HepG2 (cell line): Measurements from ENCODE around the gene C2orf81. TPM values are rescaled to one million over a fixed set of nuclear protein-coding genes. Genes with fewer than 3 reads are reported as not detected.

Experiments used
- ATRX ChIP-seq: sonication (generic); formaldehyde crosslinking; IDR thresholded peaks from 2 replicates; pipeline ENCODE4 v1.4.0; 2020; ENCODE audit warnings: missing genetic modification reagents, borderline replicate concordance
- BHLHE40 ChIP-seq: IDR thresholded peaks from 2 replicates; pipeline ENCODE4 v1.6.1; 2011; ENCODE audit warnings: low read length, improper control_type of control experiment
- CAMTA2 ChIP-seq: sonication (generic); formaldehyde crosslinking; IDR thresholded peaks from 2 replicates; pipeline ENCODE4 v1.4.0; 2020; ENCODE audit warnings: mild to moderate bottlenecking, missing genetic modification reagents, borderline replicate concordance
- ELF3 ChIP-seq: IDR thresholded peaks from 2 replicates; pipeline ENCODE4 v1.6.1; 2016; ENCODE audit warnings: missing genetic modification reagents, missing compliant biosample characterization
- ESRRA ChIP-seq: sonication (generic); formaldehyde crosslinking; IDR thresholded peaks from 2 replicates; pipeline ENCODE4 v1.5.1; 2020; ENCODE audit warnings: mild to moderate bottlenecking, low read depth, missing genetic modification reagents
- FOXA1 ChIP-seq, 2 experiments: fragments of 450-650 bp in 1 of 2; sonication (generic) in 1 of 2; formaldehyde crosslinking in 1 of 2; IDR thresholded peaks; 2 replicates each; pipeline versions ENCODE4 v1.4.0 to v1.6.1; 2016 to 2020; ENCODE audit warnings: missing genetic modification reagents in 1 of 2
- KDM4B ChIP-seq: sonication (generic); formaldehyde crosslinking; IDR thresholded peaks from 2 replicates; pipeline ENCODE4 v1.4.0; 2020; ENCODE audit warnings: missing genetic modification reagents
- MXI1 ChIP-seq: IDR thresholded peaks from 3 replicates; pipeline ENCODE4 v1.6.1; 2012; ENCODE audit warnings: low read depth, low read length, inconsistent platforms, borderline replicate concordance
- NFKB2 ChIP-seq: sonication (generic); formaldehyde crosslinking; IDR thresholded peaks from 2 replicates; pipeline ENCODE4 v1.4.0; 2020; ENCODE audit warnings: missing genetic modification reagents, borderline replicate concordance
- RNF2 ChIP-seq: fragments of 450-650 bp; conservative IDR thresholded peaks from 2 replicates; pipeline ENCODE4 v1.6.1; 2016; ENCODE audit warnings: low read depth
- SALL1 ChIP-seq: sonication (generic); formaldehyde crosslinking; IDR thresholded peaks from 2 replicates; pipeline ENCODE4 v1.8.0; 2022; ENCODE audit warnings: mild to moderate bottlenecking, missing genetic modification reagents
- SMARCC2 ChIP-seq: fragments of 450-650 bp; IDR thresholded peaks from 2 replicates; pipeline ENCODE4 v1.6.1; 2017; ENCODE audit warnings: antibody characterized with exemption, mild to moderate bottlenecking
- TCF12 ChIP-seq, 2 experiments: fragments of 450-650 bp in 1 of 2; sonication (generic) in 1 of 2; formaldehyde crosslinking in 1 of 2; IDR thresholded peaks; 2 replicates each; pipeline versions ENCODE4 v1.6.1 to v1.8.0; 2017 to 2022; ENCODE audit warnings: antibody characterized with exemption in 1 of 2, mild to moderate bottlenecking in 1 of 2, missing genetic modification reagents in 1 of 2, moderate library complexity in 1 of 2
- TEAD3 ChIP-seq: optimal IDR thresholded peaks from 2 replicates; pipeline ENCODE3; 2016; ENCODE audit warnings: borderline replicate concordance
- ZNF749 ChIP-seq: sonication (generic); formaldehyde crosslinking; IDR thresholded peaks from 2 replicates; pipeline ENCODE4 v1.8.0; 2022; ENCODE audit warnings: mild to moderate bottlenecking, missing genetic modification reagents, moderate library complexity, borderline replicate concordance
- ZNF850 ChIP-seq: sonication (generic); formaldehyde crosslinking; conservative IDR thresholded peaks from 2 replicates; pipeline ENCODE4 v1.9.0; 2021; ENCODE audit warnings: mild to moderate bottlenecking, missing genetic modification reagents
- polyA plus RNA-seq, 8 experiments: library from polyadenylated mRNA; depleted of rRNA in 3 of 8; stranded (reverse) in 7 of 8; unstranded in 1 of 8; fragments of >200 nt; fragmentation: Illumina TruSeq in 4 of 8; extraction: Trizol in 4 of 8; gene quantifications; 2 replicates each; pipeline versions ENCODE4 v1.2.1 to v1.2.3, GENCODE V29; 2011 to 2016; ENCODE audit warnings: low read depth in 4 of 8, missing spikeins in 1 of 8, mixed read lengths in 1 of 8; ENCODE audit not compliant: insufficient read depth in 1 of 8
- total RNA-seq, 5 experiments: library from RNA; depleted of rRNA; stranded (reverse); fragments of >200 nt; fragmentation: Illumina TruSeq; extraction: Trizol; gene quantifications; 2 replicates each; pipeline ENCODE4 v1.2.3, GENCODE V29; 2016; ENCODE audit warnings: low read depth in 1 of 5
- TF ChIP-seq, protein P1 (sequence below): sonication (generic); formaldehyde crosslinking; IDR thresholded peaks from 2 replicates; pipeline ENCODE4 v1.4.0; 2020; ENCODE audit warnings: mild to moderate bottlenecking, missing genetic modification reagents
- TF ChIP-seq, protein P2 (sequence below): sonication (generic); formaldehyde crosslinking; IDR thresholded peaks from 2 replicates; pipeline ENCODE4 v1.5.0; 2020; ENCODE audit warnings: mild to moderate bottlenecking, missing genetic modification reagents
- TF ChIP-seq, protein P3 (sequence below): sonication (generic); formaldehyde crosslinking; IDR thresholded peaks from 2 replicates; pipeline ENCODE4 v1.4.0; 2020; ENCODE audit warnings: mild to moderate bottlenecking, missing genetic modification reagents

C2orf81 gene
- total and polyA plus RNA-seq, 2 of the 13 experiments (the other 11 are each of a cell fraction or from before 2014, with no cell fraction given) = 0.15 to 0.17 TPM

DNA sequence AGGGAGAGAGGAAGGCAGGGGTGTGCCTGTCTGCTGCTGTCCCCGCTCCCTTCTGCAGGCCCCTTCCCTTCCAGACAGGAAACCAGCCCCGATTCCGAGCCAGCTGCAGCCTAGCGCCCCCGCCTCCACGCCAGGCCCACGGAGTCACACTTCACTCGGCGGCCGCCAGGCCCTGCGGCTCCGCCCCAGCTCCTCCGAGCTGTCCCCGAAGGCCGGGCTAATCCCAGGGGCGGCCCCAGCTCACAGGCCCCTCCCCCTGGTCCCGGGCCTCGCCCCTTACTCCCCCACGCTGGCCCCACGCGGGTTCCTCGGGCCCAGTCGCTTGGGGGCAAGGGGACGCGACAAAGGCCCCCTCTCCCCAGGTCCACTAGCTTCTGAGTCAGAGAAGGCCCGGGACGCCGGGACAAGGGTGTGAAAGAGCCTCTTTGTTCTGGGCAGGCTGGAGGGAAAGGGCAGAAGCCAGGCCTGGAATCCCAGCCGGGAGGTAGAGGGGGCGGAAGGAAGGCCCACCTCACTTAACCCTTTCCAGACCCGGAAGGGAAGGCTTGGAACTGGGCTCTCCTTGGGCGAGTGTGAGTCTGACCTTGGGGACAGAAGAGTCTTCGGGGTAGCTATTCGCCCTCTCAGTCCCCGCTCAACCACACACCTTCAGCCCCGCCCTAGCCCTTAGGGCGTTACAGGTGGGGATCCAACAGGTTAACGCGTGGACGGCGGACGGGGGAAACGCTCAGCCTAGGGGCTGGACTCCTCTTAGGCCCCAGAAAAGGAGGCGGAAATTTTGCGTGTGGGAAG is 19.2 kb upstream of the C2orf81 start (continued):
- TF ChIP-seq, protein P1, sequence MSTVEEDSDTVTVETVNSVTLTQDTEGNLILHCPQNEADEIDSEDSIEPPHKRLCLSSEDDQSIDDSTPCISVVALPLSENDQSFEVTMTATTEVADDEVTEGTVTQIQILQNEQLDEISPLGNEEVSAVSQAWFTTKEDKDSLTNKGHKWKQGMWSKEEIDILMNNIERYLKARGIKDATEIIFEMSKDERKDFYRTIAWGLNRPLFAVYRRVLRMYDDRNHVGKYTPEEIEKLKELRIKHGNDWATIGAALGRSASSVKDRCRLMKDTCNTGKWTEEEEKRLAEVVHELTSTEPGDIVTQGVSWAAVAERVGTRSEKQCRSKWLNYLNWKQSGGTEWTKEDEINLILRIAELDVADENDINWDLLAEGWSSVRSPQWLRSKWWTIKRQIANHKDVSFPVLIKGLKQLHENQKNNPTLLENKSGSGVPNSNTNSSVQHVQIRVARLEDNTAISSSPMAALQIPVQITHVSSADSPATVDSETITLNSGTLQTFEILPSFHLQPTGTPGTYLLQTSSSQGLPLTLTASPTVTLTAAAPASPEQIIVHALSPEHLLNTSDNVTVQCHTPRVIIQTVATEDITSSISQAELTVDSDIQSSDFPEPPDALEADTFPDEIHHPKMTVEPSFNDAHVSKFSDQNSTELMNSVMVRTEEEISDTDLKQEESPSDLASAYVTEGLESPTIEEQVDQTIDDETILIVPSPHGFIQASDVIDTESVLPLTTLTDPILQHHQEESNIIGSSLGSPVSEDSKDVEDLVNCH (CRISPR knock-in tag) = no peak
- TF ChIP-seq NFKB2 (peak; percentile 97), SALL1 (peak; percentile 97), KDM4B (no peak; the same call in 1 of the 2 replicates), TCF12 (IDR thresholded peaks at IDR 0.05) (no peak), TCF12 (CRISPR knock-in tag; IDR thresholded peaks at IDR 0.05) (peak; percentile 83), TEAD3 (CRISPR knock-in tag) (peak; percentile 51), CAMTA2 (CRISPR knock-in tag) (peak; percentile 88; the same call in 1 of the 2 replicates), ATRX (CRISPR knock-in tag) (no peak), BHLHE40 (no peak), SMARCC2 (no peak), ESRRA (CRISPR knock-in tag) (peak; percentile 96), ZNF749 (CRISPR knock-in tag) (peak; percentile 91), ZNF850 (CRISPR knock-in tag) (no peak), FOXA1 (IDR thresholded peaks at IDR 0.05) (no peak), FOXA1 (CRISPR knock-in tag; IDR thresholded peaks at IDR 0.05) (peak; percentile 24), MXI1 (peak; percentile 73; the same call in 2 of the 3 replicates), RNF2 (peak; percentile 31; the same call in 1 of the 2 replicates), ELF3 (CRISPR knock-in tag) (peak; percentile 94)
- TF ChIP-seq, protein P2, sequence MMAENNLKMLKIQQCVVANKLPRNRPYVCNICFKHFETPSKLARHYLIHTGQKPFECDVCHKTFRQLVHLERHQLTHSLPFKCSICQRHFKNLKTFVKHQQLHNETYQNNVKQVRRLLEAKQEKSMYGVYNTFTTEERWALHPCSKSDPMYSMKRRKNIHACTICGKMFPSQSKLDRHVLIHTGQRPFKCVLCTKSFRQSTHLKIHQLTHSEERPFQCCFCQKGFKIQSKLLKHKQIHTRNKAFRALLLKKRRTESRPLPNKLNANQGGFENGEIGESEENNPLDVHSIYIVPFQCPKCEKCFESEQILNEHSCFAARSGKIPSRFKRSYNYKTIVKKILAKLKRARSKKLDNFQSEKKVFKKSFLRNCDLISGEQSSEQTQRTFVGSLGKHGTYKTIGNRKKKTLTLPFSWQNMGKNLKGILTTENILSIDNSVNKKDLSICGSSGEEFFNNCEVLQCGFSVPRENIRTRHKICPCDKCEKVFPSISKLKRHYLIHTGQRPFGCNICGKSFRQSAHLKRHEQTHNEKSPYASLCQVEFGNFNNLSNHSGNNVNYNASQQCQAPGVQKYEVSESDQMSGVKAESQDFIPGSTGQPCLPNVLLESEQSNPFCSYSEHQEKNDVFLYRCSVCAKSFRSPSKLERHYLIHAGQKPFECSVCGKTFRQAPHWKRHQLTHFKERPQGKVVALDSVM (CRISPR knock-in tag) = peak; percentile 73
- TF ChIP-seq, protein P3, sequence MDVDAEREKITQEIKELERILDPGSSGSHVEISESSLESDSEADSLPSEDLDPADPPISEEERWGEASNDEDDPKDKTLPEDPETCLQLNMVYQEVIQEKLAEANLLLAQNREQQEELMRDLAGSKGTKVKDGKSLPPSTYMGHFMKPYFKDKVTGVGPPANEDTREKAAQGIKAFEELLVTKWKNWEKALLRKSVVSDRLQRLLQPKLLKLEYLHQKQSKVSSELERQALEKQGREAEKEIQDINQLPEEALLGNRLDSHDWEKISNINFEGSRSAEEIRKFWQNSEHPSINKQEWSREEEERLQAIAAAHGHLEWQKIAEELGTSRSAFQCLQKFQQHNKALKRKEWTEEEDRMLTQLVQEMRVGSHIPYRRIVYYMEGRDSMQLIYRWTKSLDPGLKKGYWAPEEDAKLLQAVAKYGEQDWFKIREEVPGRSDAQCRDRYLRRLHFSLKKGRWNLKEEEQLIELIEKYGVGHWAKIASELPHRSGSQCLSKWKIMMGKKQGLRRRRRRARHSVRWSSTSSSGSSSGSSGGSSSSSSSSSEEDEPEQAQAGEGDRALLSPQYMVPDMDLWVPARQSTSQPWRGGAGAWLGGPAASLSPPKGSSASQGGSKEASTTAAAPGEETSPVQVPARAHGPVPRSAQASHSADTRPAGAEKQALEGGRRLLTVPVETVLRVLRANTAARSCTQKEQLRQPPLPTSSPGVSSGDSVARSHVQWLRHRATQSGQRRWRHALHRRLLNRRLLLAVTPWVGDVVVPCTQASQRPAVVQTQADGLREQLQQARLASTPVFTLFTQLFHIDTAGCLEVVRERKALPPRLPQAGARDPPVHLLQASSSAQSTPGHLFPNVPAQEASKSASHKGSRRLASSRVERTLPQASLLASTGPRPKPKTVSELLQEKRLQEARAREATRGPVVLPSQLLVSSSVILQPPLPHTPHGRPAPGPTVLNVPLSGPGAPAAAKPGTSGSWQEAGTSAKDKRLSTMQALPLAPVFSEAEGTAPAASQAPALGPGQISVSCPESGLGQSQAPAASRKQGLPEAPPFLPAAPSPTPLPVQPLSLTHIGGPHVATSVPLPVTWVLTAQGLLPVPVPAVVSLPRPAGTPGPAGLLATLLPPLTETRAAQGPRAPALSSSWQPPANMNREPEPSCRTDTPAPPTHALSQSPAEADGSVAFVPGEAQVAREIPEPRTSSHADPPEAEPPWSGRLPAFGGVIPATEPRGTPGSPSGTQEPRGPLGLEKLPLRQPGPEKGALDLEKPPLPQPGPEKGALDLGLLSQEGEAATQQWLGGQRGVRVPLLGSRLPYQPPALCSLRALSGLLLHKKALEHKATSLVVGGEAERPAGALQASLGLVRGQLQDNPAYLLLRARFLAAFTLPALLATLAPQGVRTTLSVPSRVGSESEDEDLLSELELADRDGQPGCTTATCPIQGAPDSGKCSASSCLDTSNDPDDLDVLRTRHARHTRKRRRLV = peak; percentile 84; the same call in 1 of the 2 replicates
